WTC11 (cell line): ENCODE measurements around the gene IDH3G. TPM values are rescaled to one million over a fixed set of nuclear protein-coding genes. Genes with fewer than 3 reads are reported as not detected.
A peak's percentile ranks its signal among the peaks of the same experiment; 100 is the strongest.

Experiments
- ATAC-seq: fragments of 200-7000 bp; cut with Tn5 transposase; 2 replicates; pipeline ENCODE4 v1.10.0; 2021; ENCODE audit warnings: mild to moderate bottlenecking, moderate library complexity
- CTCF ChIA-PET: fragments of 300-600 bp; sonication (Branson Sonifier 250); formaldehyde crosslinking; loops from one replicate; lab custom pipeline; 2021; ENCODE audit warnings: antibody characterized with exemption; lab: Charles Lee
- POLR2A ChIA-PET: fragments of 350-600 bp; sonication (Branson Sonifier 250); formaldehyde crosslinking; loops from one replicate; lab custom pipeline; 2021; ENCODE audit warnings: antibody characterized with exemption; lab: Charles Lee
- DNase-seq: peaks from one replicate; pipeline ENCODE4 v3.0.0; 2021; ENCODE audit warnings: low spot score
- H3K27ac Mint-ChIP-seq: 2 replicates; pipeline ENCODE4 v1.8.0; 2021; ENCODE audit warnings: mixed read lengths
- H3K27me3 Mint-ChIP-seq: 2 replicates; pipeline ENCODE4 v1.8.0; 2021; ENCODE audit warnings: low read depth, mild to moderate bottlenecking, moderate library complexity, mixed read lengths
- H3K36me3 Mint-ChIP-seq: 2 replicates; pipeline ENCODE4 v1.8.0; 2021; ENCODE audit warnings: mixed read lengths
- H3K4me1 Mint-ChIP-seq: 2 replicates; pipeline ENCODE4 v1.8.0; 2022; ENCODE audit warnings: mixed read lengths
- H3K4me3 Mint-ChIP-seq: 2 replicates; pipeline ENCODE4 v1.8.0; 2021; ENCODE audit warnings: mild to moderate bottlenecking, moderate library complexity, mixed read lengths
- H3K9me3 Mint-ChIP-seq: 2 replicates; pipeline ENCODE4 v1.8.0; 2021; ENCODE audit warnings: mixed read lengths
- CBFB ChIP-seq: sonication (generic); formaldehyde crosslinking; IDR thresholded peaks from 2 replicates; pipeline ENCODE4 v1.8.1; 2022; ENCODE audit warnings: mild to moderate bottlenecking, low read depth, missing genetic modification reagents
- CREB1 ChIP-seq: sonication (generic); formaldehyde crosslinking; IDR thresholded peaks from 2 replicates; pipeline ENCODE4 v1.8.0; 2023; ENCODE audit warnings: mild to moderate bottlenecking, missing genetic modification reagents
- ESRRA ChIP-seq: sonication (generic); formaldehyde crosslinking; IDR thresholded peaks from 2 replicates; pipeline ENCODE4 v1.8.1; 2022; ENCODE audit warnings: mild to moderate bottlenecking, missing genetic modification reagents, borderline replicate concordance
- GTF2I ChIP-seq: fragments of 250-450 bp; sonication (Bioruptor Pico); conservative IDR thresholded peaks from 2 replicates; pipeline ENCODE4 v1.4.0; 2021; ENCODE audit warnings: mild to moderate bottlenecking
- IRF2 ChIP-seq: sonication (generic); formaldehyde crosslinking; IDR thresholded peaks from 2 replicates; pipeline ENCODE4 v1.8.0; 2022; ENCODE audit warnings: low read depth, missing genetic modification reagents, borderline replicate concordance
- MXD4 ChIP-seq: fragments of 250-450 bp; sonication (Bioruptor Pico); IDR thresholded peaks from 2 replicates; pipeline ENCODE4 v1.8.0; 2021; ENCODE audit warnings: mild to moderate bottlenecking, moderate library complexity, borderline replicate concordance
- NFE2L1 ChIP-seq: sonication (generic); formaldehyde crosslinking; IDR thresholded peaks from 2 replicates; pipeline ENCODE4 v1.8.1; 2023; ENCODE audit warnings: missing genetic modification reagents
- RORB ChIP-seq: fragments of 250-450 bp; sonication (Bioruptor Pico); IDR thresholded peaks from 2 replicates; pipeline ENCODE4 v1.9.0; 2021; ENCODE audit warnings: mild to moderate bottlenecking
- SP1 ChIP-seq: sonication (generic); formaldehyde crosslinking; conservative IDR thresholded peaks from 2 replicates; pipeline ENCODE4 v1.8.1; 2022; ENCODE audit warnings: missing genetic modification reagents
- TCF7 ChIP-seq: sonication (generic); formaldehyde crosslinking; IDR thresholded peaks from 2 replicates; pipeline ENCODE4 v1.8.0; 2022; ENCODE audit warnings: mild to moderate bottlenecking, low read depth, missing genetic modification reagents, moderate library complexity
- ZNF263 ChIP-seq: sonication (generic); formaldehyde crosslinking; IDR thresholded peaks from 2 replicates; pipeline ENCODE4 v1.8.1; 2022; ENCODE audit warnings: low read depth, mild to moderate bottlenecking, moderate library complexity, missing genetic modification reagents
- ZNF416 ChIP-seq: fragments of 250-450 bp; sonication (Bioruptor Pico); IDR thresholded peaks from 2 replicates; pipeline ENCODE4 v1.9.0; 2021; ENCODE audit warnings: mild to moderate bottlenecking, inconsistent platforms
- ZNF671 ChIP-seq: fragments of 250-450 bp; sonication (Bioruptor Pico); IDR thresholded peaks from 2 replicates; pipeline ENCODE4 v1.8.0; 2021; ENCODE audit warnings: mild to moderate bottlenecking
- total RNA-seq: library from RNA; stranded (reverse); gene quantifications from 3 replicates; pipeline ENCODE4 v1.2.3, GENCODE V29; 2021
- TF ChIP-seq, protein P1 (sequence below): sonication (generic); formaldehyde crosslinking; IDR thresholded peaks from 2 replicates; pipeline ENCODE4 v1.8.1; 2022; ENCODE audit warnings: low read depth, mild to moderate bottlenecking, moderate library complexity, missing genetic modification reagents, borderline replicate concordance
- TF ChIP-seq, protein P2 (sequence below): sonication (generic); formaldehyde crosslinking; IDR thresholded peaks from 2 replicates; pipeline ENCODE4 v1.8.0; 2022; ENCODE audit warnings: mild to moderate bottlenecking, missing genetic modification reagents
- TF ChIP-seq, protein P3 (sequence below): sonication (generic); formaldehyde crosslinking; IDR thresholded peaks from 2 replicates; pipeline ENCODE4 v1.8.1; 2022; ENCODE audit warnings: mild to moderate bottlenecking, missing genetic modification reagents, moderate library complexity, borderline replicate concordance
- TF ChIP-seq, protein P4 (sequence below): fragments of 250-450 bp; sonication (Bioruptor Pico); IDR thresholded peaks from 2 replicates; pipeline ENCODE4 v1.9.0; 2021; ENCODE audit warnings: mild to moderate bottlenecking
- TF ChIP-seq, protein P5 (sequence below): sonication (generic); formaldehyde crosslinking; IDR thresholded peaks from 2 replicates; pipeline ENCODE4 v1.8.1; 2022; ENCODE audit warnings: mild to moderate bottlenecking, moderate library complexity, missing genetic modification reagents
- TF ChIP-seq, protein P6 (sequence below): fragments of 250-450 bp; sonication (Bioruptor Pico); IDR thresholded peaks from 2 replicates; pipeline ENCODE4 v1.9.0; 2021; ENCODE audit warnings: mild to moderate bottlenecking
- TF ChIP-seq, protein P7 (sequence below): sonication (generic); formaldehyde crosslinking; IDR thresholded peaks from 2 replicates; pipeline ENCODE4 v1.8.0; 2022; ENCODE audit warnings: mild to moderate bottlenecking, missing genetic modification reagents

Gene IDH3G
- total RNA-seq, 1 experiment from 2014 or later, result 52.4 TPM

DNA sequence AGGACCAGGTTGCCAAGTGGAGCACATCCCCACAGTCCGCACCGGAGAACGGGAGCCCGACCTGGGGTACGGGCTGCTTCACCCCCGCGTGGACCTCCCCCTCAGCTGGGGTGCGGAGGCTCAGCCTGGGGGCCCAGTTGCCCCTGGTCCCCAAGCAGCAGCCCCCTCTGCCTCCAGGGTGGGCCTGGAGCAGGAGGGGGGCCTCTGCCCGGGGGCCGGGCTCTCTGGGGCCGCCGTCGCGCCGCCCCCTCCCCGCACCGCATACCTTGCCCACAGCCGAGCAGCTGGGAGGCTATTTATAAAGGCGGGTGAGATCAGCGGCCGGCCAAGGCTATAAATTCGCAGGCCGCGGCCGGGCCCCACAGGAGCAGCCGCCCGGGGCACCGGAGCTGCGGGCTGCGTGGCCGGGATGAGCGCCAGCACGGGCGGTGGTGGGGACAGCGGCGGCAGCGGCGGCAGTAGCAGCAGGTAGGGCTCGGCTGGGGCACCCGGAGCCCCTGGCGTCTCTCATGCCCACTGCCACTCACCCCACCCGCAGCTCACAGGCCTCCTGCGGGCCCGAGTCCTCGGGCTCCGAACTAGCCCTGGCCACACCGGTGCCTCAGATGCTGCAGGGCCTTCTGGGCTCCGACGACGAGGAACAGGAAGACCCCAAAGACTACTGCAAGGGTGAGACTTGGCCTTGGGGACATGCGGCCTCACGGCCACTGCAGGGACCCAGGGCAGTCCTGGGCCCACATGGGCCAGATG is 13.3 kb downstream of the IDH3G start, which contains the start of gene SRPK3:
Gene SRPK3 (plus strand): TSS at position 364 of the 750 bp plus-strand sequence. CDS start 46 bp downstream, at position 410.
- no peaks in the 10 kb centered on the region for H3K27me3 Mint-ChIP-seq
- POLR2A ChIA-PET, result no interaction called here

More for the DNA sequence above, 13.3 kb downstream of the IDH3G start, which contains the start of gene SRPK3:
- CTCF ChIA-PET, result interaction anchor here (1.0 to 1.4 kb wide), 2 partner anchors 12 to 17 kb away, joined by 3 to 4 read pairs; partner anchors contain the start of gene PLXNB3
- Mint-ChIP-seq H3K4me3 (no peak within 1 kb of the TSS), H3K4me1 (no peaks in the 10 kb centered on the region; the same call in 1 of the 2 replicates)
- TF ChIP-seq ESRRA (no peak), GTF2I (no peak), ZNF671 (CRISPR knock-in tag) (no peak), TCF7 (CRISPR knock-in tag) (no peak), RORB (CRISPR knock-in tag) (no peak), NFE2L1 (no peak), ZNF416 (CRISPR knock-in tag) (no peak), IRF2 (CRISPR knock-in tag) (no peak), MXD4 (CRISPR knock-in tag) (no peak), SP1 (CRISPR knock-in tag) (no peak), CREB1 (no peak), CBFB (no peak), ZNF263 (CRISPR knock-in tag) (no peak)
- TF ChIP-seq, protein P1, sequence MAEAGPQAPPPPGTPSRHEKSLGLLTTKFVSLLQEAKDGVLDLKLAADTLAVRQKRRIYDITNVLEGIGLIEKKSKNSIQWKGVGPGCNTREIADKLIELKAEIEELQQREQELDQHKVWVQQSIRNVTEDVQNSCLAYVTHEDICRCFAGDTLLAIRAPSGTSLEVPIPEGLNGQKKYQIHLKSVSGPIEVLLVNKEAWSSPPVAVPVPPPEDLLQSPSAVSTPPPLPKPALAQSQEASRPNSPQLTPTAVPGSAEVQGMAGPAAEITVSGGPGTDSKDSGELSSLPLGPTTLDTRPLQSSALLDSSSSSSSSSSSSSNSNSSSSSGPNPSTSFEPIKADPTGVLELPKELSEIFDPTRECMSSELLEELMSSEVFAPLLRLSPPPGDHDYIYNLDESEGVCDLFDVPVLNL (CRISPR knock-in tag), result no peak
- TF ChIP-seq, protein P2, sequence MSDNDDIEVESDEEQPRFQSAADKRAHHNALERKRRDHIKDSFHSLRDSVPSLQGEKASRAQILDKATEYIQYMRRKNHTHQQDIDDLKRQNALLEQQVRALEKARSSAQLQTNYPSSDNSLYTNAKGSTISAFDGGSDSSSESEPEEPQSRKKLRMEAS, result no peak
- TF ChIP-seq, protein P3, sequence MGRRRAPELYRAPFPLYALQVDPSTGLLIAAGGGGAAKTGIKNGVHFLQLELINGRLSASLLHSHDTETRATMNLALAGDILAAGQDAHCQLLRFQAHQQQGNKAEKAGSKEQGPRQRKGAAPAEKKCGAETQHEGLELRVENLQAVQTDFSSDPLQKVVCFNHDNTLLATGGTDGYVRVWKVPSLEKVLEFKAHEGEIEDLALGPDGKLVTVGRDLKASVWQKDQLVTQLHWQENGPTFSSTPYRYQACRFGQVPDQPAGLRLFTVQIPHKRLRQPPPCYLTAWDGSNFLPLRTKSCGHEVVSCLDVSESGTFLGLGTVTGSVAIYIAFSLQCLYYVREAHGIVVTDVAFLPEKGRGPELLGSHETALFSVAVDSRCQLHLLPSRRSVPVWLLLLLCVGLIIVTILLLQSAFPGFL (CRISPR knock-in tag), result no peak
- TF ChIP-seq, protein P4, sequence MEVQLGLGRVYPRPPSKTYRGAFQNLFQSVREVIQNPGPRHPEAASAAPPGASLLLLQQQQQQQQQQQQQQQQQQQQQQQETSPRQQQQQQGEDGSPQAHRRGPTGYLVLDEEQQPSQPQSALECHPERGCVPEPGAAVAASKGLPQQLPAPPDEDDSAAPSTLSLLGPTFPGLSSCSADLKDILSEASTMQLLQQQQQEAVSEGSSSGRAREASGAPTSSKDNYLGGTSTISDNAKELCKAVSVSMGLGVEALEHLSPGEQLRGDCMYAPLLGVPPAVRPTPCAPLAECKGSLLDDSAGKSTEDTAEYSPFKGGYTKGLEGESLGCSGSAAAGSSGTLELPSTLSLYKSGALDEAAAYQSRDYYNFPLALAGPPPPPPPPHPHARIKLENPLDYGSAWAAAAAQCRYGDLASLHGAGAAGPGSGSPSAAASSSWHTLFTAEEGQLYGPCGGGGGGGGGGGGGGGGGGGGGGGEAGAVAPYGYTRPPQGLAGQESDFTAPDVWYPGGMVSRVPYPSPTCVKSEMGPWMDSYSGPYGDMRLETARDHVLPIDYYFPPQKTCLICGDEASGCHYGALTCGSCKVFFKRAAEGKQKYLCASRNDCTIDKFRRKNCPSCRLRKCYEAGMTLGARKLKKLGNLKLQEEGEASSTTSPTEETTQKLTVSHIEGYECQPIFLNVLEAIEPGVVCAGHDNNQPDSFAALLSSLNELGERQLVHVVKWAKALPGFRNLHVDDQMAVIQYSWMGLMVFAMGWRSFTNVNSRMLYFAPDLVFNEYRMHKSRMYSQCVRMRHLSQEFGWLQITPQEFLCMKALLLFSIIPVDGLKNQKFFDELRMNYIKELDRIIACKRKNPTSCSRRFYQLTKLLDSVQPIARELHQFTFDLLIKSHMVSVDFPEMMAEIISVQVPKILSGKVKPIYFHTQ (CRISPR knock-in tag), result no peak
- TF ChIP-seq, protein P5, sequence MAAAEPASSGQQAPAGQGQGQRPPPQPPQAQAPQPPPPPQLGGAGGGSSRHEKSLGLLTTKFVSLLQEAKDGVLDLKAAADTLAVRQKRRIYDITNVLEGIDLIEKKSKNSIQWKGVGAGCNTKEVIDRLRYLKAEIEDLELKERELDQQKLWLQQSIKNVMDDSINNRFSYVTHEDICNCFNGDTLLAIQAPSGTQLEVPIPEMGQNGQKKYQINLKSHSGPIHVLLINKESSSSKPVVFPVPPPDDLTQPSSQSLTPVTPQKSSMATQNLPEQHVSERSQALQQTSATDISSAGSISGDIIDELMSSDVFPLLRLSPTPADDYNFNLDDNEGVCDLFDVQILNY (CRISPR knock-in tag), result no peak
- TF ChIP-seq, protein P6, sequence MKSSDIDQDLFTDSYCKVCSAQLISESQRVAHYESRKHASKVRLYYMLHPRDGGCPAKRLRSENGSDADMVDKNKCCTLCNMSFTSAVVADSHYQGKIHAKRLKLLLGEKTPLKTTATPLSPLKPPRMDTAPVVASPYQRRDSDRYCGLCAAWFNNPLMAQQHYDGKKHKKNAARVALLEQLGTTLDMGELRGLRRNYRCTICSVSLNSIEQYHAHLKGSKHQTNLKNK (CRISPR knock-in tag), result no peak
- TF ChIP-seq, protein P7, sequence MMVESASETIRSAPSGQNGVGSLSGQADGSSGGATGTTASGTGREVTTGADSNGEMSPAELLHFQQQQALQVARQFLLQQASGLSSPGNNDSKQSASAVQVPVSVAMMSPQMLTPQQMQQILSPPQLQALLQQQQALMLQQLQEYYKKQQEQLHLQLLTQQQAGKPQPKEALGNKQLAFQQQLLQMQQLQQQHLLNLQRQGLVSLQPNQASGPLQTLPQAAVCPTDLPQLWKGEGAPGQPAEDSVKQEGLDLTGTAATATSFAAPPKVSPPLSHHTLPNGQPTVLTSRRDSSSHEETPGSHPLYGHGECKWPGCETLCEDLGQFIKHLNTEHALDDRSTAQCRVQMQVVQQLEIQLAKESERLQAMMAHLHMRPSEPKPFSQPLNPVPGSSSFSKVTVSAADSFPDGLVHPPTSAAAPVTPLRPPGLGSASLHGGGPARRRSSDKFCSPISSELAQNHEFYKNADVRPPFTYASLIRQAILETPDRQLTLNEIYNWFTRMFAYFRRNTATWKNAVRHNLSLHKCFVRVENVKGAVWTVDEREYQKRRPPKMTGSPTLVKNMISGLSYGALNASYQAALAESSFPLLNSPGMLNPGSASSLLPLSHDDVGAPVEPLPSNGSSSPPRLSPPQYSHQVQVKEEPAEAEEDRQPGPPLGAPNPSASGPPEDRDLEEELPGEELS (CRISPR knock-in tag), result no peak
- TF ChIP-seq, all 79 proteins: peak for 0
- no peak for DNase-seq
- Mint-ChIP-seq H3K9me3 (no peaks in the 10 kb centered on the region), H3K36me3 (no peaks in the 10 kb centered on the region), H3K27ac (peak within 1 kb of the TSS; percentile 78; the same call in 1 of the 2 replicates)
- no peak for ATAC-seq
